ENCODE results near the gene CHMP6. TPM values are rescaled to one million over a fixed set of nuclear protein-coding genes. Genes with fewer than 3 reads are reported as not detected.

Gene CHMP6
- total RNA-seq, 2 donors from 2014 or later, result 28.4 to 32.5 TPM

DNA sequence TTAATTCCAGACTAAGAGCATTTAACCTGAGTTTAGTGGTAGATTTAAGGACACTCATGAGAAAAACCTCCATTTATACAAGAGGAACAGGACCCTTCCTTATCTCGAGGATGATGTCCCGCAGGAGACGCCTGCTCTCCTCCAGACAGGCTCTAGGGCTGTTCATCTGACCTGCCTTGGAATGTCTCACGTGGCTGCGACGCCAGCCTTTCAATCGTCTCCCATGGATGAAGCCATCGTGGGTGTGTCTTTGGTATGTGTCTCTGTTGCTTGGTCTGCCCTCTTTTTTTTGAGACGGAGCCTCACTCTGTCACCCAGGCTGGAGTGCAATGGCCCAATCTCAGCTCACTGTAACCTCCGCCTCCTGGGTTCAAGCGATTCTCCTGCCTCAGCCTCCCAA, 16.5 kb downstream of the CHMP6 start:
- H3K9me3 ChIP-seq (ENCODE audit: control insufficient read depth, low read length), result peaks cover 29% of the 10 kb centered on the region
- Mint-ChIP-seq H3K4me1 (peaks cover 3% of the 10 kb centered on the region), H3K27ac (no peak overlapping the region), H3K4me3 (no peak overlapping the region), H3K27me3 (ENCODE audit: insufficient read depth) (peaks cover 51% of the 10 kb centered on the region), H3K36me3 (ENCODE audit: low read depth) (peaks cover 2% of the 10 kb centered on the region), H3K9me3 (peaks cover 30% of the 10 kb centered on the region)
- H3K27ac ChIP-seq (ENCODE audit: low read depth, low read length), result no peak overlapping the region
- H3K4me3 ChIP-seq (ENCODE audit: low read length), result no peak overlapping the region
- DNase-seq, result no peak
- no peaks in the 10 kb centered on the region for H3K4me1 ChIP-seq (ENCODE audit: control insufficient read depth, insufficient read depth, low read length)
- peaks cover 48% of the 10 kb centered on the region for H3K27me3 ChIP-seq (ENCODE audit: control insufficient read depth, insufficient read depth, low read length, poor library complexity, severe bottlenecking)
- no peaks in the 10 kb centered on the region for H3K36me3 ChIP-seq (ENCODE audit: control insufficient read depth, insufficient read depth, low read length)
- H3K9ac ChIP-seq (ENCODE audit: extremely low read depth, low read length, poor library complexity, severe bottlenecking), result no peak overlapping the region
- TF ChIP-seq, protein P1, sequence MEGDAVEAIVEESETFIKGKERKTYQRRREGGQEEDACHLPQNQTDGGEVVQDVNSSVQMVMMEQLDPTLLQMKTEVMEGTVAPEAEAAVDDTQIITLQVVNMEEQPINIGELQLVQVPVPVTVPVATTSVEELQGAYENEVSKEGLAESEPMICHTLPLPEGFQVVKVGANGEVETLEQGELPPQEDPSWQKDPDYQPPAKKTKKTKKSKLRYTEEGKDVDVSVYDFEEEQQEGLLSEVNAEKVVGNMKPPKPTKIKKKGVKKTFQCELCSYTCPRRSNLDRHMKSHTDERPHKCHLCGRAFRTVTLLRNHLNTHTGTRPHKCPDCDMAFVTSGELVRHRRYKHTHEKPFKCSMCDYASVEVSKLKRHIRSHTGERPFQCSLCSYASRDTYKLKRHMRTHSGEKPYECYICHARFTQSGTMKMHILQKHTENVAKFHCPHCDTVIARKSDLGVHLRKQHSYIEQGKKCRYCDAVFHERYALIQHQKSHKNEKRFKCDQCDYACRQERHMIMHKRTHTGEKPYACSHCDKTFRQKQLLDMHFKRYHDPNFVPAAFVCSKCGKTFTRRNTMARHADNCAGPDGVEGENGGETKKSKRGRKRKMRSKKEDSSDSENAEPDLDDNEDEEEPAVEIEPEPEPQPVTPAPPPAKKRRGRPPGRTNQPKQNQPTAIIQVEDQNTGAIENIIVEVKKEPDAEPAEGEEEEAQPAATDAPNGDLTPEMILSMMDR (conservative IDR thresholded peaks at IDR 0.05), result no peak
- WGBS, 2 experiments (ENCODE audit: insufficient coverage in 1 of 2, insufficient read length in 1 of 2), result 85 to 91% methylated on average over 9 to 11 of the region's 11 CpGs

DNA sequence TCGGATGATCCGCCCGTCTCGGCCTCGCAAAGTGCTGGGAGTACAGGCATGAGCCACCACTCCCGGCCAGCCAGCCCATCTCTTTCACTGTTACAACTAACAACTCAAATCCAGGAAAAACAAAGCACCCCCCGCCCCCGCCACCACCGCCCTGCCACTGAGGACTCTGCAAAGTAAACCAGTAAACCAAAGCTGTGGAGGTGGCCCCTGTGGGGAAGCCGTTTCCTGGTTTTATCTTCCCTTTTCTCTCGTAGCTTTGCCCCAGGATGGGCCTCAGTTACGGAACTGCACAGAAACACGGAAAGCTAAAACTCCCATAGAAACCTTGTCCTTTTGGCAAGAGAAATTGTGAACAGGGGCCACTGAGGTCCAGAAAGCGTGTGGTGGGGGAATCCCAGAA, 17.5 kb downstream of the CHMP6 start:
- no peak overlapping the region for H3K9ac ChIP-seq (ENCODE audit: extremely low read depth, low read length, poor library complexity, severe bottlenecking)
- peaks cover 2% of the 10 kb centered on the region for H3K36me3 Mint-ChIP-seq (ENCODE audit: low read depth)
- 87 to 91% methylated on average over 10 to 14 of the region's 14 CpGs for WGBS, 2 experiments (ENCODE audit: insufficient coverage in 1 of 2, insufficient read length in 1 of 2)
- peaks cover 9% of the 10 kb centered on the region for H3K4me1 Mint-ChIP-seq
- no peak overlapping the region for H3K4me3 Mint-ChIP-seq
- no peaks in the 10 kb centered on the region for H3K36me3 ChIP-seq (ENCODE audit: control insufficient read depth, insufficient read depth, low read length)
- H3K4me3 ChIP-seq (ENCODE audit: low read length), result no peak overlapping the region
- peaks cover 29% of the 10 kb centered on the region for H3K9me3 ChIP-seq (ENCODE audit: control insufficient read depth, low read length)
- no peak overlapping the region for H3K27ac ChIP-seq (ENCODE audit: low read depth, low read length)
- TF ChIP-seq, protein P1 (conservative IDR thresholded peaks at IDR 0.05), result no peak
- H3K4me1 ChIP-seq (ENCODE audit: control insufficient read depth, insufficient read depth, low read length), result no peaks in the 10 kb centered on the region
- peaks cover 36% of the 10 kb centered on the region for H3K9me3 Mint-ChIP-seq
- peaks cover 45% of the 10 kb centered on the region for H3K27me3 Mint-ChIP-seq (ENCODE audit: insufficient read depth)
- no peak overlapping the region for H3K27ac Mint-ChIP-seq
- H3K27me3 ChIP-seq (ENCODE audit: control insufficient read depth, insufficient read depth, low read length, poor library complexity, severe bottlenecking), result peaks cover 40% of the 10 kb centered on the region
- no peak for DNase-seq

DNA sequence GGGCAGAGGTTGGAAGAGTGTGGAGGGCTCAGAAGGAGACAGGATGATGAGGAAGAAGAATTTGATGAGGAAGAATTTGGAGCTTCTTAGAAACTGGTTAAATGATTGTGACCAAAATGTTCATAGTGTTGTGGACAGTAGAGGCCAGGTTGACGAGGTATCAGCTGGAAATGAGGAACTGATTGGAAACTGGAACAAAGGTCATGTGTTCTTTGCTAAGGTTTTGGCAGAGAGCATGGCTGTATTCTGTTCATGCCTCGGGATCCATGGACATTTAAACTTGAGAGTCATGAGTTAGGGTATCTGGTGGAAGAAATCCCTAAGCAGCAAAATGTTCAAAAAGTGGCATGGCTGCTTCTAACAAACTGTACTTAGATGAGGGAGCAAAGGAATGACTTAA, 19.3 kb downstream of the CHMP6 start:
- Histone ChIP-seq H3K9ac (ENCODE audit: extremely low read depth, low read length, poor library complexity, severe bottlenecking) (no peak overlapping the region), H3K4me3 (ENCODE audit: low read length) (no peak overlapping the region), H3K4me1 (ENCODE audit: control insufficient read depth, insufficient read depth, low read length) (no peaks in the 10 kb centered on the region), H3K9me3 (ENCODE audit: control insufficient read depth, low read length) (peaks cover 29% of the 10 kb centered on the region), H3K27me3 (ENCODE audit: control insufficient read depth, insufficient read depth, low read length, poor library complexity, severe bottlenecking) (peaks cover 22% of the 10 kb centered on the region), H3K27ac (ENCODE audit: low read depth, low read length) (no peak overlapping the region), H3K36me3 (ENCODE audit: control insufficient read depth, insufficient read depth, low read length) (no peaks in the 10 kb centered on the region)
- Mint-ChIP-seq H3K4me3 (no peak overlapping the region), H3K4me1 (peaks cover 6% of the 10 kb centered on the region), H3K27me3 (ENCODE audit: insufficient read depth) (peaks cover 29% of the 10 kb centered on the region), H3K9me3 (peaks cover 36% of the 10 kb centered on the region), H3K36me3 (ENCODE audit: low read depth) (peaks cover 2% of the 10 kb centered on the region), H3K27ac (no peak overlapping the region)
- no peak for DNase-seq
- TF ChIP-seq, protein P1 (conservative IDR thresholded peaks at IDR 0.05), result no peak
- WGBS, 2 experiments (ENCODE audit: insufficient coverage in 1 of 2, insufficient read length in 1 of 2), result 95 to 100% methylated on average over 2 of the region's 2 CpGs
